K562 (cell line): ENCODE results near the gene ZNF622. TPM values are rescaled to one million over a fixed set of nuclear protein-coding genes. Genes with fewer than 3 reads are reported as not detected.

Source experiments
- ARID1B ChIP-seq: fragments of 450-650 bp; IDR thresholded peaks from 2 replicates; pipeline ENCODE4 v1.6.1; 2016; ENCODE audit warnings: antibody characterized with exemption, mild to moderate bottlenecking, inconsistent platforms
- BRF1 ChIP-seq: IDR thresholded peaks from 3 replicates; pipeline ENCODE4 v1.6.1; 2011; ENCODE audit warnings: borderline replicate concordance, mild to moderate bottlenecking; ENCODE audit not compliant: insufficient read length; ENCODE audit errors: extremely low read depth
- E2F8 ChIP-seq: fragments of 450-650 bp; IDR thresholded peaks from 2 replicates; pipeline ENCODE4 v1.7.1; 2018; ENCODE audit warnings: mild to moderate bottlenecking, low read depth; ENCODE audit not compliant: partially characterized antibody
- ELK1 ChIP-seq: sonication (generic); formaldehyde crosslinking; IDR thresholded peaks from 2 replicates; pipeline ENCODE4 v1.8.1; 2022; ENCODE audit warnings: missing genetic modification reagents
- GATA2 ChIP-seq: sonication (generic); formaldehyde crosslinking; IDR thresholded peaks from 2 replicates; pipeline ENCODE4 v1.4.0; 2020; ENCODE audit warnings: mild to moderate bottlenecking, missing genetic modification reagents
- HDAC1 ChIP-seq, 2 experiments: fragments of 450-650 bp; IDR thresholded peaks; 2 replicates each; pipeline ENCODE4 v1.6.1; 2016 to 2017; ENCODE audit warnings: inconsistent platforms in 1 of 2, mild to moderate bottlenecking in 1 of 2, moderate library complexity in 1 of 2
- HNRNPLL ChIP-seq: fragments of 200-400 bp; formaldehyde crosslinking; IDR thresholded peaks from 2 replicates; pipeline ENCODE4 v1.6.1; 2017; ENCODE audit warnings: low read length, low read depth, mild to moderate bottlenecking; ENCODE audit not compliant: poor library complexity, severe bottlenecking
- ILK ChIP-seq: fragments of 450-650 bp; IDR thresholded peaks from 2 replicates; pipeline ENCODE4 v1.6.1; 2016; ENCODE audit warnings: missing genetic modification characterization, low read depth, mild to moderate bottlenecking, missing compliant biosample characterization, moderate library complexity, borderline replicate concordance
- NFE2 ChIP-seq: IDR thresholded peaks from 2 replicates; pipeline ENCODE4 v1.6.1; 2014; ENCODE audit warnings: antibody characterized with exemption, low read depth
- NUFIP1 ChIP-seq: fragments of 450-650 bp; IDR thresholded peaks from 2 replicates; pipeline ENCODE4 v1.6.1; 2018; ENCODE audit not compliant: partially characterized antibody
- POLR2AphosphoS2 ChIP-seq: IDR thresholded peaks from 2 replicates; pipeline ENCODE4 v1.6.1; 2012; ENCODE audit warnings: low read length, improper control_type of control experiment
- POLR3A ChIP-seq: IDR thresholded peaks from 2 replicates; pipeline ENCODE4 v1.6.1; 2011; ENCODE audit warnings: borderline replicate concordance, mild to moderate bottlenecking, moderate library complexity; ENCODE audit not compliant: insufficient read length, insufficient read depth; ENCODE audit errors: extremely low read depth
- SRSF3 ChIP-seq: fragments of 200-400 bp; formaldehyde crosslinking; IDR thresholded peaks from 2 replicates; pipeline ENCODE4 v1.6.1; 2016; ENCODE audit warnings: mild to moderate bottlenecking, low read length, moderate library complexity; ENCODE audit not compliant: insufficient read depth
- ZBTB26 ChIP-seq: fragments of 450-650 bp; formaldehyde crosslinking; IDR thresholded peaks from 2 replicates; pipeline ENCODE4 v1.4.0; 2022; ENCODE audit warnings: missing genetic modification characterization
- ZC3H8 ChIP-seq: fragments of 450-650 bp; IDR thresholded peaks from 2 replicates; pipeline ENCODE4 v1.6.1; 2017
- ZNF124 ChIP-seq: sonication (generic); formaldehyde crosslinking; IDR thresholded peaks from 2 replicates; pipeline ENCODE4 v1.8.1; 2022; ENCODE audit warnings: missing genetic modification reagents
- ZNF146 ChIP-seq: IDR thresholded peaks from one replicate; pipeline ENCODE4 v1.6.1; 2018; ENCODE audit warnings: missing compliant biosample characterization; ENCODE audit not compliant: unreplicated experiment
- ZNF253 ChIP-seq: fragments of 250-450 bp; sonication (Bioruptor Pico); conservative IDR thresholded peaks from 2 replicates; pipeline ENCODE4 v1.6.1; 2021; ENCODE audit warnings: mild to moderate bottlenecking
- ZNF280B ChIP-seq: fragments of 250-450 bp; sonication (Bioruptor Pico); IDR thresholded peaks from 2 replicates; pipeline ENCODE4 v1.5.1; 2021; ENCODE audit warnings: mild to moderate bottlenecking
- ZNF57 ChIP-seq: fragments of 450-650 bp; formaldehyde crosslinking; IDR thresholded peaks from 2 replicates; pipeline ENCODE4 v1.4.0; 2020; ENCODE audit warnings: mild to moderate bottlenecking, moderate library complexity
- ZNF785 ChIP-seq: fragments of 250-450 bp; sonication (Bioruptor Pico); IDR thresholded peaks from 2 replicates; pipeline ENCODE4 v1.4.0; 2020; ENCODE audit warnings: mild to moderate bottlenecking
- ZNF830 ChIP-seq: fragments of 250-450 bp; sonication (Bioruptor Pico); IDR thresholded peaks from 2 replicates; pipeline ENCODE4 v1.5.0; 2021; ENCODE audit warnings: mild to moderate bottlenecking
- polyA plus RNA-seq, 8 experiments: library from polyadenylated mRNA; depleted of rRNA in 4 of 8; stranded (reverse) in 5 of 8; unstranded in 3 of 8; fragments of >200 nt; fragmentation: Nextera tagmentation in 2 of 8; fragmentation: Illumina TruSeq in 1 of 8; extraction: Ambion mirVana in 2 of 8; extraction: Trizol in 1 of 8; gene quantifications; 2 replicates each; pipeline versions ENCODE4 v1.2.1 to v1.2.3, GENCODE V29; 2011 to 2014; ENCODE audit warnings: inconsistent platforms in 1 of 8, missing spikeins in 1 of 8
- total RNA-seq, 7 experiments: library from RNA; depleted of rRNA in 6 of 7; stranded (reverse); fragments of >200 nt in 6 of 7; fragmentation: Illumina TruSeq in 2 of 7; extraction: Trizol in 2 of 7; gene quantifications; 2 replicates each; pipeline versions ENCODE4 v1.2.1 to v1.2.3, GENCODE V29; 2011 to 2021; ENCODE audit warnings: low replicate concordance in 1 of 7

Gene ZNF622
- total and polyA plus RNA-seq, 9 of the 15 experiments (the other 6 are each of a cell fraction or from before 2014, with no cell fraction given): 9.6 to 51.5 (median 32.3) TPM

GRCh38 chr5:16465544-16466432 lies at the start of gene ZNF622 (continued):
- TF ChIP-seq ZNF830 (CRISPR knock-in tag) (0 out of 2 replicates have a peak, but pooled peaks have one; percentile 55), ILK (no peak), SRSF3 (no peak), NUFIP1 (no peak), BRF1 (no peak), HDAC1 (IDR thresholded peaks at IDR 0.05) (peak in 1 of 2 experiments; percentile 93; a peak in 2 of 4 replicates), ZNF785 (CRISPR knock-in tag) (no peak), GATA2 (CRISPR knock-in tag) (0 out of 2 replicates have a peak, but pooled peaks have one; percentile 21), ZBTB26 (no peak), ZNF280B (no peak), ZNF124 (CRISPR knock-in tag) (no peak), ARID1B (no peak; the same call in 1 of the 2 replicates), NFE2 (no peak), ZC3H8 (no peak), ZNF146 (CRISPR knock-in tag) (no peak), E2F8 (peak; percentile 96), ZNF253 (CRISPR knock-in tag) (no peak), POLR2AphosphoS2 (peak; percentile 86; the same call in 1 of the 2 replicates), HNRNPLL (peak; percentile 66), POLR3A (no peak), ELK1 (CRISPR knock-in tag) (no peak), ZNF57 (CRISPR knock-in tag) (no peak)
